BLaER1 treated with 17β-estradiol and CSF1 and Interleukin-3, amounts not matched to agents 10 nM and 100 nM (cell line): ENCODE results near the gene VPREB1.
"Not testable (repeated sequence)": the region's sequence is repeated elsewhere in the genome, so short reads cannot be mapped to it uniquely, and the experiment has no call there.

Source experiments
- H3K27ac ChIP-seq, 11 experiments: shearing (Covaris generic); formaldehyde crosslinking; 2 replicates each; pipeline ENCODE4 v1.8.1; 2022
- H3K27me3 ChIP-seq, 11 experiments: shearing (Covaris generic); formaldehyde crosslinking; 2 replicates each; pipeline ENCODE4 v1.8.1; 2022
- H3K36me3 ChIP-seq, 11 experiments: shearing (Covaris generic); formaldehyde crosslinking; 2 replicates each; pipeline ENCODE4 v1.8.1; 2022
- H3K4me1 ChIP-seq, 10 experiments: shearing (Covaris generic); formaldehyde crosslinking; 2 replicates each; pipeline ENCODE4 v1.8.1; 2022
- H3K4me2 ChIP-seq, 11 experiments: shearing (Covaris generic); formaldehyde crosslinking; 2 replicates each; pipeline ENCODE4 v1.8.1; 2022
- H3K4me3 ChIP-seq, 10 experiments: shearing (Covaris generic); formaldehyde crosslinking; 2 replicates each; pipeline ENCODE4 v1.8.1; 2022
- H3K9ac ChIP-seq, 11 experiments: shearing (Covaris generic); formaldehyde crosslinking; 2 replicates each; pipeline ENCODE4 v1.8.1; 2022
- H3K9me3 ChIP-seq, 11 experiments: shearing (Covaris generic); formaldehyde crosslinking; replicated peaks in 1 of 11; 2 replicates each; pipeline ENCODE4 v1.8.1; 2022
- H4K20me1 ChIP-seq, 11 experiments: shearing (Covaris generic); formaldehyde crosslinking; 2 replicates each; pipeline ENCODE4 v1.8.1; 2022
- Cebpa-rat ChIP-seq, 11 experiments: shearing (Covaris generic); IDR thresholded peaks; 2 replicates each; pipeline ENCODE4 v1.8.1; 2022

Gene VPREB1

DNA sequence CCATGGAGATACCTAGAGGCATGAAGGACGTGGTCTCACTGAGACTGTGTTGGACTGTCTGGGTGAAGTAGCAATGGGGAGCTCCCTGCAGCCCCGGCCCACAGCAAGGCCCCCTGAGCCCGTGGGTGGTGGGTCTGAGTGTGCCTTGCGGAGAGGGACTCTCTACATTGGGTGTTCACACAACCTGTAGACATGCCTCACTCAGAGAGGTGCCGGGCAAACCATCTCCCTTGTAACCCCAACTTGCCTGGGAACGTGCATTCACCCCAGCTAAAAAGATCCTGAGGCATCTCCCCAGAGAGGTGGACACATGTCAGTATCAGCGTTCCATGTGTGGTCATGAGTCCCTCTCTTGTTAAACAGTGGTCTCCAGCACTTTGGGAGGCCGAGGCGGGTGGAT lies 2.1 kb downstream of the VPREB1 start:
- Histone ChIP-seq H3K4me3 (peak overlapping the region in 9 of 10 experiments; percentile 17 to 90 (median 67); a peak in 17 of 20 replicates), H3K9me3 (no peaks in the 10 kb centered on the region), H3K9ac (peak overlapping the region; percentile 17 to 94 (median 87); a peak in 20 of 22 replicates), H3K4me1 (peaks cover 48 to 93% (median 86%) of the 10 kb centered on the region in 10 experiments), H3K27ac (peak overlapping the region in 10 of 11 experiments; percentile 50 to 96 (median 94); a peak in 19 of 22 replicates), H3K4me2 (peak overlapping the region; percentile 63 to 98 (median 95)), H3K36me3 (peaks cover 0 to 26% (median 0%) of the 10 kb centered on the region in 11 experiments; a peak in 1 of 22 replicates), H4K20me1 (no peaks in the 10 kb centered on the region; a peak in 1 of 22 replicates), H3K27me3 (peaks cover 0 to 7% (median 0%) of the 10 kb centered on the region in 11 experiments; a peak in 2 of 22 replicates)
- no peak for TF ChIP-seq Cebpa-rat (IDR thresholded peaks at IDR 0.05)

DNA sequence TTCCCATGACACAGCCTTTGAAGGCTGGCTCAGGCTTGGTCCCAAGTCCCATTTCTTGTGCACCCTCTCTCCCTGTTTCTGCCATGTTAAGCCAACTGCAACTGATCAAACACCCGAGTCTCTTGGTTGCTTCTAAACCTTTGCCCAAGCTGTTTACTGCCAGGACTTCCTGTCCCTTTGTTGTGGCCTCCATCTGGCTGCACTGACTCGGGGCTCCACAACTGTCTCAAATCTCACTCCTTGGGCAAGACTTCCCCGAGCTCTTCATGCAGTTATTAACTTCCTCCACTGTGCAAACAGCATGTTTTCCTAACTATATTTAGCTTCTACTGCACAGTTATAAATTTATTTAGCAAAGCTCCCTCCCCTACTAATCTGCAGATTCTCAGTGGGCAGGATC lies 4.3 kb downstream of the VPREB1 start:
- Histone ChIP-seq H3K4me2 (peak overlapping the region; percentile 65 to 98 (median 95)), H3K4me1 (peaks cover 40 to 71% (median 66%) of the 10 kb centered on the region in 10 experiments)
- peak in 7 of 11 experiments; percentile 45 to 95 (median 81); a peak in 13 of 22 replicates for TF ChIP-seq Cebpa-rat (IDR thresholded peaks at IDR 0.05)

DNA sequence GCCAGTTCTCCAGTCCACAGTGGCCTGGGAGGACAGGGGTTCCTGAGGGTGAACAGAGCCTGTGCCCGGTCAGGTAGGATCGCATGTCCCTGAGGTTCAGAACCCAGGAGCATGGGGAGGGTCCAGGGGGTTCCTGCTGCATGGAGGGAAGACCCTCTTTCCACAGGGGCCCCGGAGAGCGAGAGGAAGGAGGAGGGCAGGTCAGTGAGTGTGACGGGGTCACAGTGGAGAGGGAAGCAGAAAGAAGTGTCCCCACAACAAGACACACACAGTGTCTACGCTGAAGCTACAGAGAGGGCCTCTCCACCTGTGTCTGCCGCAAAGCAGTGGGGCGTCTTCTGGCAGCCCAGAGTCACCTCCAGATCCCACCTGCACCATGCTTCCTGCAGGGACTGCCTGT lies 6.1 kb downstream of the VPREB1 start:
- peak overlapping the region in 6 of 10 experiments; percentile 22 to 90 (median 38); a peak in 8 of 20 replicates for H3K4me3 ChIP-seq
- H4K20me1 ChIP-seq, H3K27me3 ChIP-seq, H3K9me3 ChIP-seq: not testable (repeated sequence)
- peak overlapping the region in 9 of 11 experiments; percentile 28 to 94 (median 87); a peak in 17 of 22 replicates for H3K9ac ChIP-seq
- peak overlapping the region in 9 of 11 experiments; percentile 58 to 96 (median 94); a peak in 18 of 22 replicates for H3K27ac ChIP-seq
- peaks cover 29 to 53% (median 50%) of the 10 kb centered on the region in 10 experiments for H3K4me1 ChIP-seq
- H3K36me3 ChIP-seq, result peaks cover 0 to 24% (median 0%) of the 10 kb centered on the region in 11 experiments; a peak in 1 of 22 replicates
- peak overlapping the region; percentile 26 to 98 (median 95); a peak in 20 of 22 replicates for H3K4me2 ChIP-seq

More for the DNA sequence above, 4.3 kb downstream of the VPREB1 start:
- peaks cover 0 to 7% (median 0%) of the 10 kb centered on the region in 11 experiments; a peak in 2 of 22 replicates for H3K27me3 ChIP-seq
- H3K9me3 ChIP-seq, result no peaks in the 10 kb centered on the region
- peak overlapping the region in 10 of 11 experiments; percentile 1 to 94 (median 87); a peak in 19 of 22 replicates for H3K9ac ChIP-seq
- peaks cover 0 to 26% (median 0%) of the 10 kb centered on the region in 11 experiments; a peak in 1 of 22 replicates for H3K36me3 ChIP-seq
- H4K20me1 ChIP-seq, result no peaks in the 10 kb centered on the region; a peak in 1 of 22 replicates
- H3K4me3 ChIP-seq, result peak overlapping the region in 8 of 10 experiments; percentile 9 to 90 (median 69); a peak in 12 of 20 replicates
- peak overlapping the region in 10 of 11 experiments; percentile 42 to 96 (median 94); a peak in 21 of 22 replicates for H3K27ac ChIP-seq

DNA sequence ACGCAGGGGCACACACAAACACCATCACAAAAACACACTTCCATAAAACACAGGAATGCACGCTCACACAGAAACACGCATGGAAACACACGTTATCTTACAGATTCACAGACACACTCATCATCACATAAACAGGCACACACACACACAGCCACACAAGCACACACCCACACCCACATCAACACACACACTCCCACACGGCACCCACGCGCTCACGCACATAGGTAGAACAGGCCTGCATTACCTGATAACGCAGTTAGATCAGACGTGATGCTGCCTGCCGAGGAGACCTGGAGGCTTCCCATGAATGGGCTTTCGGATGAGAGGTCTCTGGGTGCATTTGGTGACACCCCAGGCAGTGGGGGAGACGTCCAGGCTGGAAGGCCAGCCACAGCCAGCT lies 11.5 kb downstream of the VPREB1 start:
- H3K27ac ChIP-seq, H4K20me1 ChIP-seq, H3K9ac ChIP-seq, H3K36me3 ChIP-seq, H3K4me3 ChIP-seq, H3K27me3 ChIP-seq, H3K4me1 ChIP-seq, H3K4me2 ChIP-seq: not testable (repeated sequence)
- H3K9me3 ChIP-seq, result peaks cover 7 to 19% (median 14%) of the 10 kb centered on the region in 11 experiments; a peak in 14 of 22 replicates

DNA sequence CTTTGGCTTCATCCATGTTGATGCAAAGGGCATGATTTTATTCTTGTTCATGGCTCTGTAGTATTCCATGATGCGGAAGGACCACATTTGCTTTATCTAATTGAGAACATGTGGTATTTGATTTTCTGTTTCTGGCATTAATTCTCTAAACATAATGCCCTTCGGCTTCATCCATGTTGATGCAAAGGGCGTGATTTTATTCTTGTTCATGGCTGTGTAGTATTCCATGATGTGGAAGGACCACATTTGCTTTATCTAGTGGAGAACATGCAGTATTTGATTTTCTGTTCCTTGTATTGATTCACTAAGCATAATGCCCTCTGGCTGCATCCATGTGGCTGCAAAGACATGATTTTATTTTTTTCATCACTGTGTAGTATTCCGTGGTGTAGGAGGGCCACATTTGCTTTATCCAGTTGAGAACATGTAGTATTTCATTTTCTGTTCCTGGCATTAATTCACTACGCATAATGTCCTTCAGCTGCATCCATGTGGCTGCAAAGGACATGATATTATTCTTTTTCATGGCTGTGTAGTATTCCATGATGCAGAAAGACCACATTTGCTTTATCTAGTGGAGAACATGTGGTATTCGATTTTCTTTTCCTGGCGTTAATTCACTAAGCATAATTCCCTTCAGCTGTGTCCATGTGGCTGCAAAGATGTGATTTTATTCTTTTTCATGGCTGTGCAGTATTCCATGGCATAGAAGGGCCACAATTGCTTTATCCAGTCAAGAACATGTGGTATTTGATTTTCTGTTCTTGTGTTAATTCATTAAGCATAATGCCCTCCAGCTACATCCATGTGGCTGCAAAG lies 14.2 kb downstream of the VPREB1 start:
- H3K4me2 ChIP-seq, H3K27ac ChIP-seq, H3K4me1 ChIP-seq, H4K20me1 ChIP-seq, H3K27me3 ChIP-seq, H3K9ac ChIP-seq, H3K36me3 ChIP-seq, H3K4me3 ChIP-seq: not testable (repeated sequence)
- peaks cover 7 to 19% (median 14%) of the 10 kb centered on the region in 11 experiments; a peak in 14 of 22 replicates for H3K9me3 ChIP-seq

DNA sequence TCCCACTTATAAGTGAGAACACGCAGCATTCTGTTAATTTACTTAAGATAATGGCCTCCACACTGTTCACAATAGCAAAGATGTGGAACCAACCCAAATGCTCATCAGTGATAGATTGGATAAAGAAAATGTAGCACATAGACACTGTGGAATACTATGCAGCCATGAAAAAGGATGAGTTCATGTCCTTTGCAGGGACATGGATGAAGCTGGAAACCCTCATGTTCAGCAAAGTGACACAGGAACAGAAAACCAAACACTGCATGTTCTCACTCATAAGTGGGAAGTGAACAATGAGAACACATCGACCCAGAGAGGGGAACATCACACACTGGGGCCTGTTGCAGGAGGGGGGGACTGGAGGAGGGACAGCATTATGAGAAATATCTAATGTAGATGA lies 15.6 kb downstream of the VPREB1 start:
- not testable (repeated sequence) for H3K27ac ChIP-seq, H4K20me1 ChIP-seq, H3K4me1 ChIP-seq, H3K9ac ChIP-seq, H3K27me3 ChIP-seq, H3K4me3 ChIP-seq, H3K4me2 ChIP-seq, H3K36me3 ChIP-seq
- peaks cover 7 to 19% (median 14%) of the 10 kb centered on the region in 11 experiments; a peak in 14 of 22 replicates for H3K9me3 ChIP-seq

DNA sequence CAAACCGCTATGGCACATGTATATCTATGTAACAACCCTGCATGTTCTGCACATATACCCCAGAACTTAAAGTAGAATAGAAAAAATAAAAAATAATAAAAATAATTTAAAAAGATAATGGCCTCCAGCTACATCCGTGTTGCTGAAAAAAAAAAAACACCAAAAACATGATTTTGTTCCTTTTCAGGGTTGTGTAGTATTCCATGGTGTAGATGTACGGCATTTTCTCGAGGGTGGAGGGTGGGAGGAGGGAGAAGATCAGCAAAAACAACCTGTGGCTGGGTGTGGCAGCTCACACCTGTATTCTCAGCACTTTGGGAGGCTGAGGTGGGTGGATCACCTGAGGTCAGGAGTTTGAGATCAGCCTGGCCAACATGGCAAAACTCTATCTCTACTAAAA lies 16.0 kb downstream of the VPREB1 start:
- not testable (repeated sequence) for H3K4me1 ChIP-seq, H3K27ac ChIP-seq, H3K9ac ChIP-seq, H3K27me3 ChIP-seq, H3K4me3 ChIP-seq, H3K36me3 ChIP-seq, H4K20me1 ChIP-seq, H3K4me2 ChIP-seq
- H3K9me3 ChIP-seq, result peaks cover 7 to 19% (median 14%) of the 10 kb centered on the region in 11 experiments; a peak in 14 of 22 replicates

DNA sequence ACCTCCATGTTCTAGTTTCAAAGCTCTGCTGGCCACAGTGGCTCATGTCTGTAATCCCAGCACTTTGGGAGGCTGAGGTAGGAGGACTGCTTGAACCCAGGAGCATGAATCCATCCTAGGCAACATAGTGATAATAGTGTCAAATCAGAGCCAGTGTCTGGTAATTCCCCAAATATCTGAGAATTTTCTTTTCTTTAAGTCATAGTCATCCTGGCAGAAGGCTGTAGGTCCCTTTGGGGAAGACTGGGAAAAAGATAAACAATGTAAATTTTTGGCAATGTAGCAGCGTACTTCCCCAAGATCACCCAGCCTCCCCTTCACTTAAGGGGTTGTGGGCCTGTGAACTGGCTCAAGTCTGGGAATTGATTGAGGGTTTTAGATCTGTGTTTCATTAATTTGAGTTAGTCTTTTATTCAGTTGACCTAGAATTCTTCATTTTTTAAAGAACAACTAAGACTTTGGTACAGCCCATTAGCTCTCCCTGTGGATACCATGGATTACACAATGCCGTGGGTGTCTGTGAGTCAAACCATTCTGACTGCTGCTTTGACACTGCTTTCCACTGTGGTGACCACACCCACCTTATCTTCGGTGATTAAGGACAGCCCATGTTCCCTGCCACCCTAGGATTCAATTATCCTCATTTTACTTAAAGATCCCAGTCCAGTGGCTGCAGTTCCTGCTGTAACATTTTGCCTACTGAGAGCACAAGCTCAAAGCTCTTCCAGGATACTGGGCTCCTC lies 17.9 kb downstream of the VPREB1 start:
- not testable (repeated sequence) for H3K9ac ChIP-seq, H3K4me3 ChIP-seq, H4K20me1 ChIP-seq, H3K4me1 ChIP-seq, H3K4me2 ChIP-seq, H3K27me3 ChIP-seq, H3K36me3 ChIP-seq, H3K27ac ChIP-seq
- H3K9me3 ChIP-seq, result peaks cover 7 to 19% (median 14%) of the 10 kb centered on the region in 11 experiments; a peak in 14 of 22 replicates

DNA sequence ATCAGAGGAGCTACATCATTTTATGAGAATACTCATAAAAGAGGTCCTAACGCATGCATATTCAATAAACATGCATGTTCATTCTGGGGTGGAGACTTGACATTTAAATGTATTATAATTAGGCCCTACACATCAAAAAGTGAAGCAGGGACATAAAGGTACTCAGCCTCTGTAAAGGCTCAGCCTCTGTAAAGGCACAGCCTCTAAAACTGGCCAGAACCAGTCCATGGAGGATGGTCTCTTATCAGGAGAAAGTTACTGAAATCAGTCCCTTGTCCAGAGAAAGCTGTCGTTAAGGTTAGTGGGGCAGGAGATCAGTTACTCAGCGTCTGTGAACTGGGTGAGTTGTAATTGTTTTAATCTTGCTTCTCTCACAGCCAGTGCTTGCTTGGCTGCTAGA lies 19.2 kb downstream of the VPREB1 start:
- peaks cover 3 to 14% (median 9%) of the 10 kb centered on the region in 11 experiments; a peak in 13 of 22 replicates for H3K9me3 ChIP-seq
- not testable (repeated sequence) for H3K9ac ChIP-seq, H4K20me1 ChIP-seq, H3K4me3 ChIP-seq, H3K36me3 ChIP-seq, H3K4me2 ChIP-seq, H3K4me1 ChIP-seq, H3K27ac ChIP-seq, H3K27me3 ChIP-seq

DNA sequence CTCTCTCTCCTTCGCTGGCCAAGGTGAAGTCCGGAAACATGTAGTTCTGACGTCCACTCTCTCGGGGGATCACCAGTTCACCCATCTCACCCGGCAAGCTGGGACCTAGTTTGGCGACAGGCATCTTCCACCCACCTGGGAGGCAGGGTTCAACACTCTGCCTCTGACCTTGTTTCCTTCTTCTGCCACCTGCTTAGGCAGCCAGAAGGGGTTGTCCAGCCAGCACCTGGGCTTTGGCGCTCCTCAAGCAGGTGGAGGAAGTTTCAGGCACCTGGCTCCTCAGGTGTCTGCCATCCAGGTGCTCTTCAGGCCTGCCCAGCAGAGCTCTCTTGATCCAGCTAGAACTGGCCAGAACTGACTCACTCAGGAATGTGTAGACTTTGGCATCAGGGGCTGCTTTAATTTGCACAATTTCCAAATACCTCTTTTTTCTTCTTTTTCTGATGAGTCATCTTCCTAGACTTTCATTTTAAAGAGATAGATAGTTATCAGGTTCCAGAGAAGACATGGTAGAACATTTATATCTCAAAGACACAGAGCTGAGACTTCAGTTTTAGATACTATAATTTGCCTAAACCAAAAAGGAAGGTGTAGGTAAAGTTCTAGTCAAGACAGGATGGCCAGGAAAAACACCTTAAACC lies 25.6 kb downstream of the VPREB1 start:
- not testable (repeated sequence) for H3K9ac ChIP-seq, H3K4me2 ChIP-seq, H3K9me3 ChIP-seq, H4K20me1 ChIP-seq, H3K27me3 ChIP-seq, H3K36me3 ChIP-seq, H3K4me1 ChIP-seq, H3K4me3 ChIP-seq, H3K27ac ChIP-seq

DNA sequence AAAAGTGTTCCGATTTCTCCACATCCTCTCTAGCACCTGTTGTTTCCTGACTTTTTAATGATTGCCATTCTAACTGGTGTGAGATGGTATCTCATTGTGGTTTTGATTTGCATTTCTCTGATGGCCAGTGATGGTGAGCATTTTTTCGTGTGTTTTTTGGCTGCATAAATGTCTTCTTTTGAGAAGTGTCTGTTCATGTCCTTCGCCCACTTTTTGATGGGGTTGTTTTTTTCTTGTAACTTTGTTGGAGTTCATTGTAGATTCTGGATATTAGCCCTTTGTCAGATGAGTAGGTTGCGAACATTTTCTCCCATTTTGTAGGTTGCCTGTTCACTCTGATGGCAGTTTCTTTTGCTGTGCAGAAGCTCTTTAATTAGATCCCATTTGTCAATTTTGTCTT lies 32.8 kb downstream of the VPREB1 start:
- H3K4me1 ChIP-seq, H3K9ac ChIP-seq, H3K36me3 ChIP-seq, H3K4me2 ChIP-seq, H3K4me3 ChIP-seq, H4K20me1 ChIP-seq, H3K27ac ChIP-seq, H3K9me3 ChIP-seq, H3K27me3 ChIP-seq: not testable (repeated sequence)

DNA sequence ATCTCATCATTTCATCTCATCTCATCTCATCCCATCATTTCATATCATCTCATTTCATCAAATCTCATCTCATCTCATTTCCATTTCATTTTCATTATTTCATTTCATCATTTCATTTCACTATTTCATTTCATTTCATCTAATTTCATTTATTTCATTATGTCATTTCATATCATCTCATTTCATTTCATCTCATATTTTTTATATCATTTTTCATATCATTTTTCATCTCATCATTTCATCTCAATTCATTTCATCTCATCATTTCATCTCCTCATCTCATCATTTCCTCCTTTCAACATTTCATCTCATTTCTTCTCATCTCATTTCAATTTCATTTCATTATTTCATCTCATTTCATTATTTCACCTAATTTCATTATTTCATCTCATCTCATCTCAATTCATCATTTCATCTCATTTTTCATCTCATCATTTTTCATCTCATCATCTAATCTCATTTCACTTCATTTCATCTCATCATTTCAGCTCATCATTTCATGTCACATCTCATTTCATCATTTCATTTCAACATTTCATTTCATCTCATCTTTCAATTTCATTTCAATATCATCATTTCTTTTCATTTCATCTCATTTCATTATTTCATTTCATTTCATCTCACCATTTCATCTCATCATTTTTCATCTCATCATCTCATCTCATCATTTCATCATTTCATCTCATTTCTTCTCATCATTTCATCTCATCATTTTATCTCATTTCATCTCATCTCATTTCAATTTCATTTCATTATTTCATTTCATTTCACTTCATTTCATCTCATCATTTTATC lies 40.6 kb downstream of the VPREB1 start:
- not testable (repeated sequence) for H3K36me3 ChIP-seq, H4K20me1 ChIP-seq, H3K27ac ChIP-seq, H3K4me3 ChIP-seq, H3K4me1 ChIP-seq, H3K9ac ChIP-seq, H3K4me2 ChIP-seq, H3K9me3 ChIP-seq, H3K27me3 ChIP-seq
